Cardiac muscle cell (in vitro differentiated cells and primary cell): ENCODE data around the gene RNF212B. TPM values are rescaled to one million over a fixed set of nuclear protein-coding genes. Genes with fewer than 3 reads are reported as not detected.
"Not testable (repeated sequence)": the region's sequence is repeated elsewhere in the genome, so short reads cannot be mapped to it uniquely, and the experiment has no call there.

Experiments
- DNase-seq, 2 donors: peaks; one replicate each; pipeline versions ENCODE4 v3.0.0 to v3.0.0-alpha.2; 2010 to 2017; ENCODE audit warnings: low read depth in 1 of 2, low spot score in 1 of 2
- H3K27ac ChIP-seq: fragments of 200-600 bp; sonication (generic); 2 replicates; pipeline ENCODE4 v1.5.1; 2016
- H3K27me3 ChIP-seq: fragments of 200-600 bp; sonication (generic); 2 replicates; pipeline ENCODE4 v1.6.0; 2016; ENCODE audit warnings: control low read depth
- H3K36me3 ChIP-seq: fragments of 200-600 bp; sonication (generic); 2 replicates; pipeline ENCODE4 v1.5.1; 2016; ENCODE audit warnings: control low read depth
- H3K4me1 ChIP-seq: fragments of 200-600 bp; sonication (generic); 2 replicates; pipeline ENCODE4 v1.8.1; 2017; ENCODE audit warnings: low read depth, mild to moderate bottlenecking, mixed run types
- H3K4me3 ChIP-seq: fragments of 200-600 bp; sonication (generic); 2 replicates; pipeline ENCODE4 v1.5.1; 2016; ENCODE audit warnings: mild to moderate bottlenecking
- H3K9me3 ChIP-seq: fragments of 200-600 bp; sonication (generic); 2 replicates; pipeline ENCODE4 v1.5.1; 2017; ENCODE audit warnings: low read depth, mild to moderate bottlenecking, control low read depth
- polyA plus RNA-seq: library from polyadenylated mRNA; unstranded; fragments of >200 nt; fragmentation: Nextera tagmentation; extraction: Ambion mirVana; gene quantifications from 2 replicates; pipeline ENCODE4 v1.2.1, GENCODE V29; 2016
- total RNA-seq: library from RNA; depleted of rRNA; stranded (reverse); fragments of >200 nt; gene quantifications from 2 replicates; pipeline ENCODE4 v1.2.3, GENCODE V29; 2016
- TF ChIP-seq, protein P1 (sequence below): IDR thresholded peaks from 2 replicates; pipeline ENCODE4 v1.5.1; 2012; ENCODE audit warnings: low read depth, mild to moderate bottlenecking, low read length

The RNF212B gene
- total and polyA plus RNA-seq, 2 experiments from 2014 or later = not detected

DNA sequence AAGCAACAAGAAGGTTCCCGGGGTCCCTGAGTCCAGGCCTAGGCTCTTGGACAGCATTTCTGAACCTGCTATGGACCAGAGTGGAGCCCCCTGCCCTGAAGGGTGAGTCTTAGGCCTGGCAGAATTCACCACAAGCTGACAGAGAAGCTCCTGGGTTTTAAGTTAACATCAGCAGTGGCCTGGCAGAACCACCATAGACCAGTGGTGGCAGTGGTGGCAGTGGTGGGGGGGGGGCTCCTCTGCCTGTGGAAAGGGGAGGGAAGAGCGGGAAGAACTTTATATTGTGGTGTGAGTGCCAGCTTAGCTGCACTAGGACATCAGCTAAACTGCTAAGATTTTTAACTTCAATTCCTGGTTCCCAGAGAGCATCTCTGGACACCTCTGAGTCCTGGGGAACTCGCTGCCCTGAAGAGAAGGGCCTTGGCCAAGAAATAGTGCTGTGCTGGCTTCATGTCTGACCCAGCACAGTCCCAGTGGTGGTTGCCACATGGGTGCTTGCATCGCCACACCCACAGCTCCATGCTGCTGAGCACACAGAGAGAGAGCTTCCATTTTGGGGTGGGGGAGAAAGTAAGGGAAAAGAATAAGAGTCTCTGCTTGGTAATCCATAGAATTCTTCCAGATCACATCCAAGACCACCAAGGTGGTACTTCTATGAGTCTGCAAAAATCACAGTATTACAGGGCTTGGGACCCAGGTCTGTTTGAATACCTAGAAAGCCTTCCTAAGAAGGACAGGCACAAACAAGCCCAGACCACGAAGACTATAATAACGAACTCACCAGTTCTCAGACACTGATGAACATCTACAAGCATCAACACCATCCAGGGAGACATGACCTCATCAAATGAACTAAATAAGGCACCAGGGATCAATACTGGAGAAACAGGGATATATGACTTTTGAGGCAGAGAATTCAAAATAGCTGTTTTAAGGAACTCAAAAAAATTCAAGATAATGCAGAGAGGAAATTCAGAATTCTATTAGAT is 20.4 kb upstream of the RNF212B start:
- no peaks in the 10 kb centered on the region for H3K27me3 ChIP-seq
- H3K9me3 ChIP-seq = no peaks in the 10 kb centered on the region
- DNase-seq = no peak
- no peaks in the 10 kb centered on the region for H3K4me1 ChIP-seq
- no peak overlapping the region for H3K27ac ChIP-seq
- H3K4me3 ChIP-seq = no peak overlapping the region
- TF ChIP-seq, protein P1, sequence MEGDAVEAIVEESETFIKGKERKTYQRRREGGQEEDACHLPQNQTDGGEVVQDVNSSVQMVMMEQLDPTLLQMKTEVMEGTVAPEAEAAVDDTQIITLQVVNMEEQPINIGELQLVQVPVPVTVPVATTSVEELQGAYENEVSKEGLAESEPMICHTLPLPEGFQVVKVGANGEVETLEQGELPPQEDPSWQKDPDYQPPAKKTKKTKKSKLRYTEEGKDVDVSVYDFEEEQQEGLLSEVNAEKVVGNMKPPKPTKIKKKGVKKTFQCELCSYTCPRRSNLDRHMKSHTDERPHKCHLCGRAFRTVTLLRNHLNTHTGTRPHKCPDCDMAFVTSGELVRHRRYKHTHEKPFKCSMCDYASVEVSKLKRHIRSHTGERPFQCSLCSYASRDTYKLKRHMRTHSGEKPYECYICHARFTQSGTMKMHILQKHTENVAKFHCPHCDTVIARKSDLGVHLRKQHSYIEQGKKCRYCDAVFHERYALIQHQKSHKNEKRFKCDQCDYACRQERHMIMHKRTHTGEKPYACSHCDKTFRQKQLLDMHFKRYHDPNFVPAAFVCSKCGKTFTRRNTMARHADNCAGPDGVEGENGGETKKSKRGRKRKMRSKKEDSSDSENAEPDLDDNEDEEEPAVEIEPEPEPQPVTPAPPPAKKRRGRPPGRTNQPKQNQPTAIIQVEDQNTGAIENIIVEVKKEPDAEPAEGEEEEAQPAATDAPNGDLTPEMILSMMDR = no peak
- H3K36me3 ChIP-seq = no peaks in the 10 kb centered on the region

DNA sequence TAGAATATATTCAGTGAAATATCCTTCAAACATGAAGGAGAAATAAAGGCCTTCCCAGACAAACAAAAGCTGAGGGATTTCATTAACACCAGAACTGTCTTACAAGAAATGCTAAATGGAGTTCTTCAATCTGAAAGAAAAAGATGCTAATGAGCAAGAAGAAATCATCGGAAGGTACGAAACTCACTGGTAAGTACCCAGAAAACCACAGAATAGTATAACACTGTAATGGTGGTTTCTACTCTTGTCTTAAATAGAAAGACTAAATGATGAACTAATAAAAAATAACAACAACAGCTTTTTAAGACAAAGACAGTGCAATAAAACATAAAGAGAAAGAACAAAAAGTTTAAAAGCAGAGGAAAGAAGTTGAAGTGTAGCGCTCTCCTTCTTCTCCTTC is 18.7 kb upstream of the RNF212B start:
- no peak overlapping the region for H3K4me3 ChIP-seq
- no peaks in the 10 kb centered on the region for H3K4me1 ChIP-seq
- H3K27me3 ChIP-seq = no peaks in the 10 kb centered on the region
- no peaks in the 10 kb centered on the region for H3K36me3 ChIP-seq
- no peaks in the 10 kb centered on the region for H3K9me3 ChIP-seq
- DNase-seq = no peak
- no peak overlapping the region for H3K27ac ChIP-seq
- TF ChIP-seq, protein P1 = no peak

DNA sequence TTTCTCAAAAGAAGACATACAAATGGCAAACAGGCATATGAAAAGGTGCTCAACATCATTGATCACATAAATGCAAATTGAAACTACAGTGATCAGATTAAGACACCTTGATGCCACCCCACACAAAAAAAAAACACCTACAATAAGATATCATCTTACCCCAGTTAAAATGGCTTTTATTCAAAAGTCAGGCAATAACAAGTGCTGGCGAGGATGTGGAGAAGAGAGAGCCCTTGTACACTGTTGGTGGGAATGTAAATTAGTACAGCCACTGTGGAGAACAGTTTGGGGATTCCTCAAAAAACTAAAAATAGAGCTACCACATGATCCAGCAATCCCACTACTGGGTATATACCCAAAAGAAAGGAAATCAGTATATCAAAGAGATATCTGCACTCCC is 12.8 kb upstream of the RNF212B start:
- H3K36me3 ChIP-seq, H3K4me1 ChIP-seq, H3K9me3 ChIP-seq, H3K27me3 ChIP-seq, DNase-seq, H3K27ac ChIP-seq, H3K4me3 ChIP-seq: not testable (repeated sequence)

DNA sequence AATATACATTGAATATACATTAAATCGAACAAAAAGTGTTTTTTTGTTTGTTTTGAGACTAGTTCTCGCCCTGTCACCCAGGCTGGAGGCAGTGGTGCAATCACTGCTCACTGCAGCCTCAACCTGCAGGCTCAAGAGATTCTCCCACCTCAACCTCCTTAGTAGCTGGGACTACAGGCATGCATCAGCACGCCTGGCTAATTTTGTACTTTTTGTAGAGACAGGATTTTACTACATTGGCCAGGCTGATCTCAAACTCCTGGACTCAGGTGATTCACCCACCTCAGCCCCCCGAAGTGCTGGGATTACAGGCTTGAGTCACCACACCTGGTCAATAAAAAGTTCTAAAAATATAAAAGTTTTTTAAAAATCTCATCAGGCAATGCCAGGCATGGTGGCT is 10.2 kb upstream of the RNF212B start:
- no peak for DNase-seq
- H3K4me3 ChIP-seq = no peak overlapping the region
- TF ChIP-seq, protein P1 = no peak
- H3K4me1 ChIP-seq = no peaks in the 10 kb centered on the region
- H3K9me3 ChIP-seq = no peaks in the 10 kb centered on the region
- no peaks in the 10 kb centered on the region for H3K27me3 ChIP-seq
- no peaks in the 10 kb centered on the region for H3K36me3 ChIP-seq
- no peak overlapping the region for H3K27ac ChIP-seq

DNA sequence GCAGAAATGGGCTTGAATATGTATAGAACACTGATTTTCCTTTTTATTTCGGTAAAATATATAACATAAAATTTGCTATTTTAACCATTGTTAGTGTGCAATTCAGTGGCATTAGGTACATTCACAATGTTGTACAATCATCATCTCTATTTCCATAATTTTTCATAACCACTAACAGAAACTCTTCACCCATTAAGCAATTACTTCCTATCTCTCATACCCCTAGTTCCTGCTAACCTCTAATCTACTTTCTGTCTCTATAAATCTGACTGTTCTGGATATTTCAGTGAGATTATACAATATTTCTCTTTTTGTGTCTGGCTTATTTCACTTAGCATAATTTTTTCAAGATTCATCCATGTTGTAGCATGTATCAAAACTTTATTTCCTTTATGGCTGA is 8.9 kb upstream of the RNF212B start:
- Histone ChIP-seq H3K36me3 (no peaks in the 10 kb centered on the region), H3K27ac (no peak overlapping the region), H3K9me3 (no peaks in the 10 kb centered on the region), H3K4me3 (no peak overlapping the region), H3K4me1 (no peaks in the 10 kb centered on the region), H3K27me3 (no peaks in the 10 kb centered on the region)
- TF ChIP-seq, protein P1 = no peak
- no peak for DNase-seq

DNA sequence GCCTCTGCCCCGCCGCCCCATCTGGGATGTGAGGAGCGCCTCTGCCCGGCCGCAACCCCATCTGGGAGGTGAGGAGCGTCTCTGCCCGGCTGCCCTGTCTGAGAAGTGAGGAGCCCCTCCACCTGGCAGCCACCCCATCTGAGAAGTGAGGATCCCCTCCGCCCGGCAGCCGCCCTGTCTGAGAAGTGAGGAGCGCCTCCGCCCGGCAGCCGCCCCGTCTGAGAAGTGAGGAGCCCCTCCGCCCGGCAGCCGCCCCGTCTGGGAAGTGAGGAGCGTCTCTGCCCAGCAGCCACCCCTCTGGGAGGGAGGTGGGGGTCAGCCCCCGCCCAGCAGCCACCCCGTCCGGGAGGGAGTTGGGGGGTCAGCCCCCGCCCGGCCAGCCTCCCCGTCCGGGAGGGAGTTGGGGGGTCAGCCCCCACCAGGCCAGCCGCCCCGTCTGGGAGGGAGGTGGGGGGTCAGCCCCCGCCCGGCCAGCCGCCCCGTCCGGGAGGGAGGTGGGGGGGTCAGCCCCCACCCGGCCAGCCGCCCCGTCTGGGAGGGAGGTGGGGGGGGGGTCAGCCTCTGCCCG is 5.4 kb upstream of the RNF212B start:
- not testable (repeated sequence) for H3K36me3 ChIP-seq, DNase-seq, H3K4me1 ChIP-seq, H3K9me3 ChIP-seq, H3K27ac ChIP-seq, H3K4me3 ChIP-seq, H3K27me3 ChIP-seq
